NB4 (cell line): ENCODE data around the gene TMEM52B.
A peak's percentile ranks its signal among the peaks of the same experiment; 100 is the strongest.

Experiments used
- DNase-seq: peaks from one replicate; pipeline ENCODE4 v3.0.0; 2010; ENCODE audit warnings: low read depth
- H3K4me3 ChIP-seq: one replicate; pipeline ENCODE4 v1.5.1; 2011; ENCODE audit warnings: mild to moderate bottlenecking, low read depth, low read length, moderate library complexity
- CTCF ChIP-seq: IDR thresholded peaks from one replicate; pipeline ENCODE4 v1.5.1; 2012; ENCODE audit warnings: low read depth, low read length
- MAX ChIP-seq: IDR thresholded peaks from 2 replicates; pipeline ENCODE4 v1.6.1; 2011; ENCODE audit warnings: low read depth, low read length
- MYC ChIP-seq: IDR thresholded peaks from 2 replicates; pipeline ENCODE4 v1.6.1; 2011; ENCODE audit warnings: low read depth, low read length
- POLR2A ChIP-seq: IDR thresholded peaks from 2 replicates; pipeline ENCODE4 v1.6.1; 2011; ENCODE audit warnings: mild to moderate bottlenecking; ENCODE audit not compliant: insufficient read length; ENCODE audit errors: extremely low read depth

The TMEM52B gene

GRCh38 chr12:10211940-10212738 is 33.3 kb downstream of the TMEM52B start:
- TF ChIP-seq CTCF (no peak), POLR2A (no peak), MYC (no peak; the same call in 1 of the 2 replicates), MAX (peak; percentile 26; the same call in 1 of the 2 replicates)
- peak overlapping the region; percentile 91 for H3K4me3 ChIP-seq
- peak; percentile 91 for DNase-seq

- TF ChIP-seq CTCF, result no peak
- TF ChIP-seq POLR2A, result peak; percentile 34
- H3K4me3 ChIP-seq, result peak within 1 kb of the TSS; percentile 91
- peak; percentile 84 for DNase-seq
Observed at GRCh38 chr12:10212739-10213131, 33.9 kb downstream of the TMEM52B start, which contains the start of gene GABARAPL1. TSS of gene GABARAPL1 (plus strand) at chr12:10212877. CDS start at chr12:10213130, 253 bp downstream.

GRCh38 chr12:10213168-10214135 is 34.6 kb downstream of the TMEM52B start:
- H3K4me3 ChIP-seq, result peak overlapping the region; percentile 91
- DNase-seq, result peak; percentile 95
- TF ChIP-seq CTCF, result no peak
- peak; percentile 22 for TF ChIP-seq POLR2A
- peak; percentile 14; the same call in 1 of the 2 replicates for TF ChIP-seq MYC
- TF ChIP-seq MAX, result peak; percentile 24; the same call in 1 of the 2 replicates

- H3K4me3 ChIP-seq, result peak overlapping the region; percentile 91
- no peak for DNase-seq
- TF ChIP-seq CTCF (no peak), MYC (no peak), POLR2A (no peak), MAX (no peak)
Observed at GRCh38 chr12:10214136-10214894, 35.5 kb downstream of the TMEM52B start.

GRCh38 chr12:10214895-10215267 is 36.0 kb downstream of the TMEM52B start:
- TF ChIP-seq POLR2A, result no peak
- no peak for TF ChIP-seq MYC
- TF ChIP-seq MAX, result no peak
- TF ChIP-seq CTCF, result no peak
- peak overlapping the region; percentile 91 for H3K4me3 ChIP-seq
- DNase-seq, result no peak
